IMR-90 (cell line): ENCODE data around the gene ALK.

Source experiments
- CEBPB ChIP-seq: IDR thresholded peaks from 2 replicates; pipeline ENCODE4 v1.6.1; 2012; ENCODE audit warnings: low read depth, low read length, improper control_type of control experiment
- MAFK ChIP-seq: IDR thresholded peaks from 2 replicates; pipeline ENCODE4 v1.6.1; 2012; ENCODE audit warnings: low read depth, low read length, improper control_type of control experiment
- MAZ ChIP-seq: IDR thresholded peaks from 2 replicates; pipeline ENCODE4 v1.6.1; 2012; ENCODE audit warnings: low read depth, mild to moderate bottlenecking, low read length, improper control_type of control experiment, moderate library complexity, borderline replicate concordance
- MXI1 ChIP-seq: IDR thresholded peaks from 2 replicates; pipeline ENCODE4 v1.6.1; 2012; ENCODE audit warnings: low read depth, mild to moderate bottlenecking, low read length, moderate library complexity, borderline replicate concordance
- POLR2A ChIP-seq: IDR thresholded peaks from 2 replicates; pipeline ENCODE4 v1.6.1; 2012; ENCODE audit warnings: mild to moderate bottlenecking, low read depth, low read length
- RAD21 ChIP-seq: IDR thresholded peaks from 2 replicates; pipeline ENCODE4 v1.6.1; 2012; ENCODE audit warnings: low read length, improper control_type of control experiment
- SMC3 ChIP-seq: fragments of 150-350 bp; IDR thresholded peaks from 2 replicates; pipeline ENCODE4 v1.6.1; 2016; ENCODE audit warnings: low read depth, mild to moderate bottlenecking, antibody characterized with exemption, low read length, moderate library complexity
- TF ChIP-seq, protein P1 (sequence below): fragments of 150-350 bp; IDR thresholded peaks from 2 replicates; pipeline ENCODE4 v1.6.1; 2016; ENCODE audit warnings: low read depth, mild to moderate bottlenecking, low read length, moderate library complexity, borderline replicate concordance
- TF ChIP-seq, protein P2 (sequence below): fragments of 150-350 bp; IDR thresholded peaks from 2 replicates; pipeline ENCODE4 v1.6.1; 2017; ENCODE audit warnings: mild to moderate bottlenecking, antibody characterized with exemption, low read length, low read depth
- TF ChIP-seq, protein P3 (sequence below): conservative IDR thresholded peaks from 2 replicates; pipeline ENCODE4 v1.5.1; 2012; ENCODE audit warnings: mild to moderate bottlenecking, low read depth, low read length, improper control_type of control experiment

DNA sequence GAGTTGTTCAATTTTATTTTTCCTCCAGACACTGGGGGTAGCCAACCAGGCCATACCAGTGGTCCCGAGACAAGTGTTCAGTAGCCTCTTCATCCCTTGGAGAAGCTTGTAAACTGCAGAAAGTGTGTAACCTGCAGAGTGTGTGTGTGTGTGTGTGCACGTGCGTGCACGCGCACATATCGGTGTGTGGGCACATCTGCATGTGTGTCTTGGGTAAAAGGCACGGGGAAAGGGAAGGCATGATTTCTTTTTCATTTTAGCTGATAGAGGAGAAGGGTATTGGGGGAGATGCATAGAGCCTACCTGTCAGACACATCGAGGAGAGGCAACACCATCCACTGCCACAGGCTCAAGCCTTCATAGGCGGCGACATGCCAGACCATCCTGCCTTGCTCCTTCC lies 624.8 kb downstream of the ALK start:
- TF ChIP-seq, protein P1, sequence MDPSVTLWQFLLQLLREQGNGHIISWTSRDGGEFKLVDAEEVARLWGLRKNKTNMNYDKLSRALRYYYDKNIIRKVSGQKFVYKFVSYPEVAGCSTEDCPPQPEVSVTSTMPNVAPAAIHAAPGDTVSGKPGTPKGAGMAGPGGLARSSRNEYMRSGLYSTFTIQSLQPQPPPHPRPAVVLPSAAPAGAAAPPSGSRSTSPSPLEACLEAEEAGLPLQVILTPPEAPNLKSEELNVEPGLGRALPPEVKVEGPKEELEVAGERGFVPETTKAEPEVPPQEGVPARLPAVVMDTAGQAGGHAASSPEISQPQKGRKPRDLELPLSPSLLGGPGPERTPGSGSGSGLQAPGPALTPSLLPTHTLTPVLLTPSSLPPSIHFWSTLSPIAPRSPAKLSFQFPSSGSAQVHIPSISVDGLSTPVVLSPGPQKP = no peak
- TF ChIP-seq SMC3 (no peak), POLR2A (no peak), MAFK (no peak), CEBPB (no peak), RAD21 (no peak), MXI1 (no peak), MAZ (no peak)
- TF ChIP-seq, protein P2, sequence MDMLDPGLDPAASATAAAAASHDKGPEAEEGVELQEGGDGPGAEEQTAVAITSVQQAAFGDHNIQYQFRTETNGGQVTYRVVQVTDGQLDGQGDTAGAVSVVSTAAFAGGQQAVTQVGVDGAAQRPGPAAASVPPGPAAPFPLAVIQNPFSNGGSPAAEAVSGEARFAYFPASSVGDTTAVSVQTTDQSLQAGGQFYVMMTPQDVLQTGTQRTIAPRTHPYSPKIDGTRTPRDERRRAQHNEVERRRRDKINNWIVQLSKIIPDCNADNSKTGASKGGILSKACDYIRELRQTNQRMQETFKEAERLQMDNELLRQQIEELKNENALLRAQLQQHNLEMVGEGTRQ = no peak
- TF ChIP-seq, protein P3, sequence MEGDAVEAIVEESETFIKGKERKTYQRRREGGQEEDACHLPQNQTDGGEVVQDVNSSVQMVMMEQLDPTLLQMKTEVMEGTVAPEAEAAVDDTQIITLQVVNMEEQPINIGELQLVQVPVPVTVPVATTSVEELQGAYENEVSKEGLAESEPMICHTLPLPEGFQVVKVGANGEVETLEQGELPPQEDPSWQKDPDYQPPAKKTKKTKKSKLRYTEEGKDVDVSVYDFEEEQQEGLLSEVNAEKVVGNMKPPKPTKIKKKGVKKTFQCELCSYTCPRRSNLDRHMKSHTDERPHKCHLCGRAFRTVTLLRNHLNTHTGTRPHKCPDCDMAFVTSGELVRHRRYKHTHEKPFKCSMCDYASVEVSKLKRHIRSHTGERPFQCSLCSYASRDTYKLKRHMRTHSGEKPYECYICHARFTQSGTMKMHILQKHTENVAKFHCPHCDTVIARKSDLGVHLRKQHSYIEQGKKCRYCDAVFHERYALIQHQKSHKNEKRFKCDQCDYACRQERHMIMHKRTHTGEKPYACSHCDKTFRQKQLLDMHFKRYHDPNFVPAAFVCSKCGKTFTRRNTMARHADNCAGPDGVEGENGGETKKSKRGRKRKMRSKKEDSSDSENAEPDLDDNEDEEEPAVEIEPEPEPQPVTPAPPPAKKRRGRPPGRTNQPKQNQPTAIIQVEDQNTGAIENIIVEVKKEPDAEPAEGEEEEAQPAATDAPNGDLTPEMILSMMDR = no peak
